A549 treated with AZD9567 at 1 μM for 4 hours (cell line): Measurements from ENCODE around the gene ARPC3. TPM values are rescaled to one million over a fixed set of nuclear protein-coding genes. Genes with fewer than 3 reads are reported as not detected.

Experiments used
- total RNA-seq: library from RNA; stranded (reverse); fragments of 200-300 nt; extraction: Qiagen RNA extraction; gene quantifications from 5 replicates; pipeline ENCODE4 v1.2.3, GENCODE V29; 2022; ENCODE audit not compliant: insufficient read depth

ARPC3 gene
- 434 to 614 TPM (median 442 TPM) in 5 replicates for total RNA-seq

DNA sequence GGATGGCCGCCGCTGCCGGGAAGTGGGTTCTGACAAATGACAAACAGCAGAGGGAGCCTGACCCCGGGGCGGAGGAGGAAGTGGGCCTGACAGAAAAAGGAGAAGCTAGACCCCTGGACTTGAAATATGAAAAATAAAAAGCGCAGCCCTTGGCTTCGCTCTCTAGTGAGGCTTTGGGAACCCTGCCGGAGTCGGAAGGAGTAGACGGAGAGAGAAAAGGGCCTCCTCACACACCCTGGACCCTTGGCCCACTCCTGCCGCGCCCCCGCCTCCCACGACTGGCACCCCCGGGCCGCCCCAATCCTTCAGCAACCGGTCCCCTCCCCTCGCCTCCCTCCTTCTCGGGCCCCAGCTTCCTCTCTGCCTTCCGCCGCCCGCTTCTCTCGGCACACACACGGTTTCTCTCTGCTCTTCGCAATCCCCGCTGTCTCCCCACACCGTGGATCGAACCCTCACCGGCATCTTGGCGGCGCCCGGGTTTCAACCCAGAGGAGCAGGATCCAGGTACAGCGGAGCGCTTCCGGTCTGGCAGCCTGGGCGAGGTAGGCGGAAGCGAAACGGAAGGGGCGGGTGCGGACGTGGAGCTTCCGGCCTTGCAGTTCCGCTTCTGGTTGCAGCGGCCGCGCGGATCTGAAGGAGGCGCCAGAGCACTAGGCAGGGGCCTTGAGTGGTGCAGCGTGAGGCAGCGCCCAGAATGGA, at the start of gene ARPC3:
TSS of gene ARPC3 (minus strand) at position 539 of the 699 bp plus-strand sequence. CDS start at position 462, 77 bp downstream.

DNA sequence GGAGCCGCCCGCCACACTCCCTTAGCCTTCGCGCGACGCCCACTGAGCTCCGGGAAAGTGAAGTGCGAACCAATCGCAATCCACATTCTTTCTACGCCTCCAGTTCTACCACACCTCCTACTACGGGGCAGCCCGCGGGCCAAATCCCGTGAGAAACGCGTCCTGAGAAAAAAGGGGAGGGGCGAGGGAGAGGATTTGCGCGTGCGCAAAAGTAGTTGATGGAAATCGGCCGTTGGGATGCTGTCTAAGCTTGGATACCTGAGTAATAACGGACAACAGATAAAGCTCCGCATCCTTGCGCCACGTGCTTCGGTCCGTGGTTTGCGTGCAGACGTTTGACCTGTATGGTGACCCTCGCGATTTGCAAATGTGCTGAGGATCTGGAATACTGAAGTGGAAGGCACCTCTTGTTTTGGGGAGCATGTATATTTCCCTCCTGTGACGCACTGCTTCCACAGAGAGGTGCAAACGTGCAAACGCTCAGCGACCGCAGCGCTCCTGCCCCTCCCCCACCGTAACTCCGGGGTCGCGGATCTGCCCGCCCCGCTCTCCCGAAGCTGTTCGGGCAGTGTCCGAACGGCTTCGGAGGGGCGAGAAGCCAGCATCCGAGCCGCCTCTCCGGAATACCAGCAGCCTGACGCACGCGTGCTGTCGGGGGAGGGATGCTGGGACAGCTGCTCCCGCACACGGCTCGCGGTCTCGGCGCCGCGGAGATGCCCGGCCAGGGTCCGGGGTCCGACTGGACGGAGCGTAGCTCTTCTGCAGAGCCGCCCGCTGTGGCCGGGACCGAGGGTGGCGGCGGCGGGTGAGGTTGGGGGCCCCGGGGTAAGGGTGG, 18.3 kb upstream of the ARPC3 start, which contains the start of the genes FAM216A and GPN3:
TSS of gene FAM216A (plus strand) at position 632 of the 835 bp plus-strand sequence. CDS start at position 663, 31 bp downstream.
TSS of gene GPN3 (minus strand) at position 44 of the 835 bp plus-strand sequence. CDS start 54 bp downstream, outside the sequence.

DNA sequence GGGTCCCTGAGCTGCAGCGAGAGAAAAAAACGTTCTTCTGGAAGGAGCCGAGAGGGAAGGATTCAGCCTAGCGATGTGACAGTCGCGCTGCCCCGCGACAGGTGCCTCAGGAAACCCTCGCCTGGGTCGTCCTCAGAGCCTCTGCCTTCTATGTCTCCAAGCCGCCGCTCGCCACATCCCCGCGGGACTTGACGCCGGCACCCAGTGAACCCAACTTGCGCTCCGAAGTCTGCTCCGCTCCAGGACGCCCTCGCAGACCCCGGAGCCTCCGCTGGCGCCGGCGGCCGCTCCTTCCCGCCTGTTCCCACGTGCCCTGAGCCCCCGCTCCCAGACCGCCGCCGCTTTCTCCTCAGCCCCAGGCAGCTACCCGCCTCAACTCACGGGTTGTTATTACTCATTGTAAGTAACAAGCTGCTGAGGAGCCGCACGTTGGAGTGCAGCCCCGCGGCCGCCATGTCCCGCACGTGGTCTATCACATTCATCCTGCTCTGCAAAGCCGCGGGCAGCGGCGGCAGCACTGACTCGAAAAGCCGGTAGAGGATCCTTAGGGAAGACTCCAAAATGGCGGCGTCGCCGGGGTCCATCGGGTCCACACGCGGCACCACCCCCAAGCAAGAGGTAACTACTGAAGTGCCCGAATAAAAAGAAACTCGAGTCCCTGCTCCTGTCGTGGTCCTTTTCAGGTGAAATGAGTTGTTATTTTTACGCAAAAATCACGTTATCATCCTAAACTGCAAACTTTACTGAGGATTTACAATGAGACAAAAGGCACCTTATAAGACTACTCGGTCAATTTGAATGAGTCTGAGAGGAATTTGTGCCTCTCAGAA, 46.8 kb downstream of the ARPC3 start, which contains the start of gene ANAPC7:
TSS of gene ANAPC7 (minus strand) at position 563 of the 830 bp plus-strand sequence. CDS start at position 482, 81 bp downstream.

Other genes starting within 250 kb of the ARPC3 start
- gene ATP2A2, start 169.1 kb downstream of the ARPC3 start, total RNA-seq, result 248 to 299 TPM (median 282 TPM) in 5 replicates
- gene ANAPC7, start 46.6 kb downstream of the ARPC3 start, total RNA-seq, result 50.5 to 55.6 TPM (median 53.7 TPM) in 5 replicates
- gene GPN3, start 17.9 kb upstream of the ARPC3 start, total RNA-seq, result 18.4 to 37.3 TPM (median 35.8 TPM) in 5 replicates
- 14.0 to 21.0 TPM (median 19.4 TPM) in 5 replicates for gene FAM216A, start 18.5 kb upstream of the ARPC3 start, total RNA-seq
- gene VPS29, start 51.8 kb upstream of the ARPC3 start, total RNA-seq, result 145 to 192 TPM (median 154 TPM) in 5 replicates
- 0.26 to 0.40 TPM (median 0.32 TPM) in 4 of 5 replicates, not detected in the other for gene RAD9B, start 52.0 kb upstream of the ARPC3 start, total RNA-seq
- gene PPTC7, start 133.0 kb upstream of the ARPC3 start, total RNA-seq, result 21.4 to 29.7 TPM (median 26.7 TPM) in 5 replicates
- gene TCTN1, start 163.8 kb upstream of the ARPC3 start, total RNA-seq, result 17.9 to 33.0 TPM (median 31.7 TPM) in 5 replicates
- 0.69 to 0.88 TPM (median 0.77 TPM) in 4 of 5 replicates, not detected in the other for gene HVCN1, start 238.8 kb upstream of the ARPC3 start, total RNA-seq